Ascending aorta (tissue), 2 donors: ENCODE data around the gene KCND2. TPM values are rescaled to one million over a fixed set of nuclear protein-coding genes. Genes with fewer than 3 reads are reported as not detected.

Experiments used
- DNase-seq, 2 donors: peaks; one replicate each; pipeline ENCODE4 v3.0.0-alpha.2; 2019; ENCODE audit warnings: low spot score in 2 of 2
- H3K27ac ChIP-seq, 2 donors: fragments of 200-600 bp; sonication (generic); one replicate each; pipeline ENCODE4 v1.5.1; 2016 to 2017; ENCODE audit warnings: mild to moderate bottlenecking in 1 of 2
- H3K27me3 ChIP-seq: fragments of 200-600 bp; sonication (generic); one replicate; pipeline ENCODE4 v1.5.1; 2017
- H3K36me3 ChIP-seq, 2 donors: fragments of 200-600 bp; sonication (generic); one replicate each; pipeline ENCODE4 v1.5.1; 2016
- H3K4me1 ChIP-seq, 2 donors: fragments of 200-600 bp; sonication (generic); one replicate each; pipeline ENCODE4 v1.5.1; 2016 to 2017; ENCODE audit warnings: mild to moderate bottlenecking in 1 of 2
- H3K4me3 ChIP-seq, 2 donors: fragments of 200-600 bp; sonication (generic); one replicate each; pipeline ENCODE4 v1.5.1; 2016 to 2017; ENCODE audit warnings: mild to moderate bottlenecking in 1 of 2
- H3K9me3 ChIP-seq, 2 donors: fragments of 200-600 bp; sonication (generic); one replicate each; pipeline ENCODE4 v1.5.1; 2016
- CTCF ChIP-seq, 3 experiments: fragments of 200-600 bp in 2 of 3; fragments of 450-650 bp in 1 of 3; sonication (generic) in 2 of 3; IDR thresholded peaks; one replicate each; pipeline ENCODE4 v1.5.1; 2016 to 2019; ENCODE audit warnings: antibody characterized with exemption in 3 of 3, mild to moderate bottlenecking in 1 of 3, moderate library complexity in 1 of 3
- intact Hi-C: fragments of 100-400 bp; cut with DNase I; formaldehyde crosslinking; loops from one replicate; pipeline ENCODE4 v1.15.1; 2023
- total RNA-seq: library from RNA; depleted of rRNA; stranded (reverse); fragments of >200 nt; gene quantifications from one replicate; pipeline ENCODE4 v1.1.0, GENCODE V29; 2016

KCND2 gene
- total RNA-seq, 1 donor from 2014 or later: 0.21 TPM

DNA sequence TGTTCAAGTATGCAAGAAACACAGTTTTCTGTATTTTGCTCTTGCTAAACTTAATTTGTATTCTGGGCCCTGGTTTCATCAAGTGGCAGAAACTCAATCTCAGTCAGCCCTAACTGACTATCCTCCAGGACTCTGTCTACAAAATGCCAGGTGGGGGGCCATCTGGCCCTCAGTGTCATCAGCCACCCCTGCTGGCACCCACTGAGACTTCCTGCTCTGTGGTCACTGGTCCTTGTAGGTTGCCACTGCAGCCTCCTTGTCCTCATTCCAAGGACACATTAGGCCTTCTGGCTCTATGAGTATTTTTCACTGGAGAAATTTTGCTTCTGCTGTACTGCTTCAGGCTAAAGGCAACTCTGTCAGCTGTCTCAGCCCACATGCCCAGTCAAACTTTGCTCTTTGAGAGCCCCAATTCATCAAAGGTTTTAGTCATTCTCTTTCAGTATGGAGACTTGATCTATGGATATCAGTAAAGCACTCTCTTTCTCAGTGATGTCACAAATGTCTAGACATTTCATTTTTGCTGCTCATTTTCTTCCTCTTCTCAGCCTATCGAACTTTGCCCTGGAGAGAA lies 163.6 kb downstream of the KCND2 start:
- intact Hi-C loops: no loop called here
- Histone ChIP-seq H3K4me1 (no peaks in the 10 kb centered on the region), H3K27ac (no peak overlapping the region), H3K36me3 (no peaks in the 10 kb centered on the region), H3K27me3 (no peaks in the 10 kb centered on the region), H3K9me3 (no peaks in the 10 kb centered on the region), H3K4me3 (no peak overlapping the region)
- no peak for DNase-seq
- no peak for TF ChIP-seq CTCF (IDR thresholded peaks at IDR 0.05)

DNA sequence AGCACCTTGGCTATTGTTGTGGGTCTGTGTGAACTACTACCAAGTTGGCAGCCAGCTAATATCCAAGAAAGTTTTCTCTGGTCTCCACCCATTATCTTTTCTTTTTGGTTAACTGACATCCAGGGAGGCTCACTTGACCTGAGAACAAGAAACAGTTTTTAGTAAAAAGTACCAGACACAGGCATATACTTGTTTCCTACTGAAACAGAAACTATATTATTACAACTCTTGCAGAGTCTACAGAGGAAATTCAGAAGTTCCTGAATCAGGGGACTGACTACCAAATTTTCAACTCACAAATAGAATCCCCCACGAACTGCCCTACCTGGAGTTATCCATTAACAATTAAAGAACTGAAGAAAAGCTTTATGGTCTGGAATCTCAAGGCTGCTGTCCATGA lies 168.9 kb downstream of the KCND2 start:
- Histone ChIP-seq H3K4me3 (no peak overlapping the region), H3K9me3 (no peaks in the 10 kb centered on the region), H3K27me3 (no peaks in the 10 kb centered on the region), H3K36me3 (no peaks in the 10 kb centered on the region), H3K4me1 (no peaks in the 10 kb centered on the region), H3K27ac (no peak overlapping the region)
- no peak for DNase-seq
- intact Hi-C loops: no loop called here
- no peak for TF ChIP-seq CTCF (IDR thresholded peaks at IDR 0.05)

DNA sequence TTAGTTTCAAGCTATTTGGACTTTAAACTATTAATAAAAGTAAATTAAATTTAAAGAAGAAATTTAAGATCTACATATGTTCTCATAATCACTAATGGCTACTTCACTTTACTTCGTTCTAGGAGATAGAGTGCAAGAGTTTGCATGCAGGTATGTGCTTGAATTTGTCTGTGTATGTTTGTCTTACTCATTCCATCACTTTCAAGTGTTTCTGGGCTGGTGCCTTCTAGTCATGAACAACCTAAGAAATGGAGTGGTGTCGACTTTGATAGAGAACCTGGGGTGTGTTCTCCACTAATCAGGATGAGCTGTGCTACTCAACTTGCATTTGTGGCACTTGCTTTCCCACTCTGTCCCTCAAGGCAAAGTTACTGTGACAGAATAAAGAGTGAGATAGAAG lies 169.9 kb downstream of the KCND2 start:
- H3K4me1 ChIP-seq: no peaks in the 10 kb centered on the region
- no peak for TF ChIP-seq CTCF (IDR thresholded peaks at IDR 0.05)
- H3K27me3 ChIP-seq: no peaks in the 10 kb centered on the region
- intact Hi-C loops: no loop called here
- H3K27ac ChIP-seq: no peak overlapping the region
- no peaks in the 10 kb centered on the region for H3K9me3 ChIP-seq
- no peak overlapping the region for H3K4me3 ChIP-seq
- no peaks in the 10 kb centered on the region for H3K36me3 ChIP-seq
- no peak for DNase-seq

DNA sequence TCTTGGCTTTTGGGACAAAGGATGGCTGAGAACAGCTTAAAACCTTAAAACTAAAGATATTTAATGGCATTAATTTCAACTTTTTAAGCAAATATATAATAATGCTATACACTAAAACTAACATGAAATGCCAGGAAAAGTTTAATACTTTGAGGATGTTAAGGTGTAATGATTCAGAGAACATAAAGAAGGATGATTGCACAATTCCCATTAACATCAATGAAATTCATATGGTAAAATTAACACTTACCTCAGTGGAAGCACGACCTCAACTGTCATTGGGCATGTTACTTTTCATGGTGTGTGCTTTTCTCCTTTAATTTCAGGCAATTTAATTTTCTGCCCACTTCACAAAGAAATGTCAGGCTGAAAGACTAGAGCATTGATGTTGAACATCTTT lies 171.7 kb downstream of the KCND2 start:
- Histone ChIP-seq H3K4me1 (no peaks in the 10 kb centered on the region), H3K4me3 (no peak overlapping the region), H3K27ac (no peak overlapping the region), H3K36me3 (no peaks in the 10 kb centered on the region), H3K9me3 (no peaks in the 10 kb centered on the region), H3K27me3 (no peaks in the 10 kb centered on the region)
- no peak for DNase-seq
- intact Hi-C loops: no loop called here
- TF ChIP-seq CTCF (IDR thresholded peaks at IDR 0.05): no peak

GRCh38 chr7:120445276-120445675 lies 172.3 kb downstream of the KCND2 start:
- no peaks in the 10 kb centered on the region for H3K36me3 ChIP-seq
- DNase-seq: no peak
- no peaks in the 10 kb centered on the region for H3K27me3 ChIP-seq
- no peaks in the 10 kb centered on the region for H3K9me3 ChIP-seq
- H3K4me1 ChIP-seq: no peaks in the 10 kb centered on the region
- intact Hi-C loops: no loop called here
- no peak overlapping the region for H3K4me3 ChIP-seq
- no peak overlapping the region for H3K27ac ChIP-seq
- TF ChIP-seq CTCF (IDR thresholded peaks at IDR 0.05): no peak

- Histone ChIP-seq H3K4me3 (no peak overlapping the region), H3K9me3 (no peaks in the 10 kb centered on the region), H3K36me3 (no peaks in the 10 kb centered on the region), H3K27ac (no peak overlapping the region), H3K27me3 (no peaks in the 10 kb centered on the region), H3K4me1 (no peaks in the 10 kb centered on the region)
- no peak for DNase-seq
- no peak for TF ChIP-seq CTCF (IDR thresholded peaks at IDR 0.05)
- intact Hi-C loops: no loop called here
Measured at GRCh38 chr7:120452665-120453064, 179.7 kb downstream of the KCND2 start.
